Psoas muscle (tissue), 8 donors: ENCODE data around the gene ATXN2L. TPM values are rescaled to one million over a fixed set of nuclear protein-coding genes. Genes with fewer than 3 reads are reported as not detected.

Experiments used
- ATAC-seq, 4 donors: fragments of 200-7000 bp; cut with Tn5 transposase; one replicate each; pipeline ENCODE4 v1.9.1; 2020; ENCODE audit warnings: moderate library complexity in 3 of 4, mild to moderate bottlenecking in 2 of 4
- DNase-seq, 2 donors: peaks; one replicate each; pipeline ENCODE4 v3.0.0-alpha.2; 2020
- H3K27ac ChIP-seq: fragments of 200-600 bp; one replicate; pipeline ENCODE4 v1.8.0; 2022
- H3K27me3 ChIP-seq, 3 donors: fragments of 200-600 bp in 1 of 3; one replicate each; pipeline versions ENCODE4 v1.6.1 to v1.8.0; 2013 to 2022; ENCODE audit warnings: low read length in 2 of 3, mild to moderate bottlenecking in 2 of 3, moderate library complexity in 1 of 3; ENCODE audit not compliant: insufficient read depth in 3 of 3
- H3K36me3 ChIP-seq, 2 donors: fragments of 200-600 bp in 1 of 2; one replicate each; pipeline versions ENCODE4 v1.6.1 to v1.8.0; 2013 to 2022; ENCODE audit warnings: low read depth in 1 of 2, mild to moderate bottlenecking in 1 of 2, moderate library complexity in 1 of 2; ENCODE audit not compliant: insufficient read depth in 1 of 2
- H3K4me1 ChIP-seq: fragments of 200-600 bp; one replicate; pipeline ENCODE4 v1.8.0; 2022
- H3K4me3 ChIP-seq: fragments of 200-600 bp; one replicate; pipeline ENCODE4 v1.8.0; 2022; ENCODE audit warnings: mild to moderate bottlenecking
- H3K9me3 ChIP-seq: fragments of 200-600 bp; one replicate; pipeline ENCODE4 v1.8.0; 2022
- CTCF ChIP-seq: fragments of 200-600 bp; IDR thresholded peaks from one replicate; pipeline ENCODE4 v1.8.0; 2022; ENCODE audit warnings: antibody characterized with exemption
- WGBS, 3 donors: extraction: QIAGEN DNeasy Blood & Tissue Kit; methylation state at CpG; one replicate each; pipeline versions ENCODE4 v1.1.6 to v1.1.7; 2013; 5-methylcytosine and 5-hydroxymethylcytosine counted together
- intact Hi-C, 2 donors: fragments of 100-400 bp; cut with DNase I; formaldehyde crosslinking; loops; one replicate each; pipeline versions ENCODE4 v1.11.0 to v1.14.2; 2022
- polyA plus RNA-seq, 3 donors: library from polyadenylated mRNA; stranded (reverse); fragments of 200-250 nt; gene quantifications; one replicate each; pipeline ENCODE4 v1.2.3, GENCODE V29; 2013
- total RNA-seq, 4 donors: library from RNA; stranded (reverse); fragmentation: NEBNext Ultra II Directional in 2 of 4; extraction: Animal tissue kit (Norgen Biotek cat#: 25700) in 2 of 4; gene quantifications; one replicate each; pipeline versions ENCODE4 v1.2.1 to v1.2.4, GENCODE V29; 2021 to 2023
- donor health status: healthy with polysubstance abuse.
- donor health status: DM: no; HTN: no; CAD: no; lungs with moderate emphysema.
- donor health status: Bipolar disorder and iron deficiency.
- donor health status: healthy.
- donor health status: DM: yes; HTN: yes; CAD: no.
- donor health status: DM: no; HTN: no; CAD: no.
- donor health status: DM: no; HTN: no; CAD: no.
- donor health status: DM: yes; HTN: yes; CAD: no.

Gene ATXN2L
- total and polyA plus RNA-seq, 7 donors, result 28.8 to 66.2 (median 50.0) TPM

DNA sequence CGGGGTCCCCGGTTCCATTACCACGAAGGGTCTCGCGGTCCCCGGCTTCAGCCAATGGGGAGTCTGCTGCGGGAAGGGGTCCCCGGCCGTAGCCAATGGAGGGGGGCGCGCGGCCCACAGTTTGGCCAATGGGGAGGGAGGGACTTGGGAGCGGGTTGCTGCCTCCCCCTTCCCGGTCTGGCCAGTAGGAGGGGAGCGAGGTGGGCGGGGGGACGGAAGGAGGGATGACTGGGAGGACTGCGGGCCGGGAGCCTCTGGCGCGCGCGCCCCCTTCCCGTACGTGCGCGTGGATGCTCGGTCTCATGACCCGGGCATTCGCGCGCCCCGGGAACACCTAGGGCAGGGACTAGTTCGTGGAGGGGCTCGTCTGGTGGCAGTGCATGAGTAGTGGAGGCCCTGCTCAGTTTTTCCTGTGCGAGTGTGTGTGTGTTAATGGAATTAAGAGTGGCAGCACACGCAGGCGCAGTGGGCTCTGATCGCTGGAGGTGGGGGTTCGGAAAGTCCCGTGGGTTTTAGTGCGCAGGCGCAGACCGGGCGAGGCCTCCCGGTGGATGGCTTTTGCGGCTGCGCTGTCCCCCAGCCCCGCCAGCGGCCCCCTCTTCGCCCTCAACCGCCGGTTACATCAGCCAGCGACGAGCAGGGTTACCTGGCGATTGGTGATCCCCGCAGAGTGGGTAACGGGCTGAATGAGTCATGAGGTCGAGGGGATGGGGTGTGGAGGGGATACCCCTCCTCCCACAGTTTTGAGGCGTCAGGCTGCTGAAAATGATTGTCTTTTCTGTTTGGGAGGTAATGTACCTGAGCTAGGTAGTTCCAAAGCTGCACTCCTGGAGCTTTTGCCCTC lies 1.3 kb downstream of the ATXN2L start:
- H3K4me1 ChIP-seq, result peaks cover 19% of the 10 kb centered on the region
- DNase-seq (peak; percentile 98 to 99), ATAC-seq (peak; percentile 91 to 92 (median 91))
- peaks cover 0 to 41% of the 10 kb centered on the region in 2 donors for H3K36me3 ChIP-seq
- H3K4me3 ChIP-seq, result peak overlapping the region; percentile 84
- H3K9me3 ChIP-seq, result no peaks in the 10 kb centered on the region
- intact Hi-C loops, result loop anchor here (2.0 to 5.0 kb wide), 3 partner anchors 21 to 123 kb away; partner anchors contain the start of gene SH2B1 (in 1 of the 2)
- H3K27ac ChIP-seq, result peak overlapping the region; percentile 93
- H3K27me3 ChIP-seq, result no peaks in the 10 kb centered on the region
- 0% methylated on average over 43 to 60 of the region's 60 CpGs for WGBS, 3 donors
- TF ChIP-seq CTCF, result no peak

DNA sequence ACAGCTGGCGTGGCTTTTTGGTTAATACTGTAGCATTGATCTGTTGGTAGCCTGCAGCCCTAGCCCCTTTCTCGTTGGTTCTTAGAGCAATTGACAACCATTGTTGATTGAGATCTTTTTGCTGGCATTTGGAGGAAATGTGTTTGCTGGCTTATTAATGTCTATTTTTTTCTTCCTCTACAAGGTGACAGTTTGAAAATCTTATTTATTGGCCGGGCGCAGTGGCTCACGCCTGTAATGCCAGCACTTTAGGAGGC lies 1.8 kb downstream of the ATXN2L start:
- 37 to 46% (median 39%) methylated on average over 5 of the region's 5 CpGs for WGBS, 3 donors
- peak overlapping the region; percentile 84 for H3K4me3 ChIP-seq

GRCh38 chr16:28826141-28826540 lies 3.3 kb downstream of the ATXN2L start:
- no peaks in the 10 kb centered on the region for H3K9me3 ChIP-seq
- no peak for DNase-seq
- no peak for ATAC-seq
- 39 to 45% (median 41%) methylated on average over 6 of the region's 6 CpGs for WGBS, 3 donors
- intact Hi-C loops, result no loop called here
- no peaks in the 10 kb centered on the region for H3K27me3 ChIP-seq
- H3K27ac ChIP-seq, result no peak overlapping the region
- no peak overlapping the region for H3K4me3 ChIP-seq
- H3K4me1 ChIP-seq, result peaks cover 19% of the 10 kb centered on the region
- peaks cover 9 to 62% of the 10 kb centered on the region in 2 donors for H3K36me3 ChIP-seq
- TF ChIP-seq CTCF, result peak; percentile 4

More for the DNA sequence above, 1.8 kb downstream of the ATXN2L start:
- ATAC-seq (no peak), DNase-seq (no peak)
- intact Hi-C loops, result loop anchor here (2.0 to 5.0 kb wide), 3 partner anchors 20 to 123 kb away; partner anchors contain the start of gene SH2B1 (in 1 of the 2)
- Histone ChIP-seq H3K9me3 (no peaks in the 10 kb centered on the region), H3K27ac (peak overlapping the region; percentile 93), H3K27me3 (no peaks in the 10 kb centered on the region), H3K36me3 (peaks cover 2 to 47% of the 10 kb centered on the region in 2 donors), H3K4me1 (peaks cover 19% of the 10 kb centered on the region)
- no peak for TF ChIP-seq CTCF

GRCh38 chr16:28829747-28830146 lies 6.9 kb downstream of the ATXN2L start:
- H3K9me3 ChIP-seq, result no peaks in the 10 kb centered on the region
- no peak overlapping the region for H3K27ac ChIP-seq
- H3K4me1 ChIP-seq, result peaks cover 16% of the 10 kb centered on the region
- intact Hi-C loops, result loop anchor here in 1 of 2 donors (2.0 kb wide), 1 partner anchor 13 kb away; no protein-coding TSS in a partner anchor
- no peak overlapping the region for H3K4me3 ChIP-seq
- peaks cover 27 to 98% of the 10 kb centered on the region in 2 donors for H3K36me3 ChIP-seq
- WGBS, 3 donors, result 93% methylated on average over 13 of the region's 13 CpGs
- ATAC-seq, result no peak
- TF ChIP-seq CTCF, result no peak
- no peak for DNase-seq
- no peaks in the 10 kb centered on the region for H3K27me3 ChIP-seq
